ENCODE results near the gene THRB.

The THRB gene

GRCh38 chr3:24182756-24183155 is 311.9 kb downstream of the THRB start:
- no peak for DNase-seq (ENCODE audit: low read depth in 2 of 2)

- no peak for DNase-seq (ENCODE audit: low read depth in 2 of 2)
Observed at GRCh38 chr3:24181256-24181655, 313.4 kb downstream of the THRB start.

GRCh38 chr3:24180616-24181015 is 314.0 kb downstream of the THRB start:
- no peak for DNase-seq (ENCODE audit: low read depth in 2 of 2)

- DNase-seq (ENCODE audit: low read depth in 2 of 2): no peak
Observed at GRCh38 chr3:24177201-24177600, 317.4 kb downstream of the THRB start.

- DNase-seq (ENCODE audit: low read depth in 2 of 2): no peak
Observed at GRCh38 chr3:24174614-24175013, 320.0 kb downstream of the THRB start.

GRCh38 chr3:24168977-24169376 is 325.7 kb downstream of the THRB start:
- DNase-seq (ENCODE audit: low read depth in 2 of 2): no peak

GRCh38 chr3:24167429-24167828 is 327.2 kb downstream of the THRB start:
- no peak for DNase-seq (ENCODE audit: low read depth in 2 of 2)

- no peak for DNase-seq (ENCODE audit: low read depth in 2 of 2)
Observed at GRCh38 chr3:24166515-24166914, 328.1 kb downstream of the THRB start.

GRCh38 chr3:24165603-24165982 is 329.1 kb downstream of the THRB start:
- DNase-seq (ENCODE audit: low read depth in 2 of 2): no peak

- DNase-seq (ENCODE audit: low read depth in 2 of 2): no peak
Observed at GRCh38 chr3:24164967-24165602, 329.6 kb downstream of the THRB start.

GRCh38 chr3:24162929-24163328 is 331.7 kb downstream of the THRB start:
- no peak for DNase-seq (ENCODE audit: low read depth in 2 of 2)

- DNase-seq (ENCODE audit: low read depth in 2 of 2): no peak
Observed at GRCh38 chr3:24161841-24162240, 332.8 kb downstream of the THRB start.

GRCh38 chr3:24160424-24161095 is 334.1 kb downstream of the THRB start:
- no peak for DNase-seq (ENCODE audit: low read depth in 2 of 2)

GRCh38 chr3:24158761-24159454 is 335.7 kb downstream of the THRB start:
- no peak for DNase-seq (ENCODE audit: low read depth in 2 of 2)

- no peak for DNase-seq (ENCODE audit: low read depth in 2 of 2)
Observed at GRCh38 chr3:24157106-24157505, 337.5 kb downstream of the THRB start.

GRCh38 chr3:24156466-24156865 is 338.2 kb downstream of the THRB start:
- no peak for DNase-seq (ENCODE audit: low read depth in 2 of 2)

- DNase-seq (ENCODE audit: low read depth in 2 of 2): no peak
Observed at GRCh38 chr3:24155276-24155675, 339.4 kb downstream of the THRB start.

GRCh38 chr3:24154781-24155180 is 339.9 kb downstream of the THRB start:
- no peak for DNase-seq (ENCODE audit: low read depth in 2 of 2)

GRCh38 chr3:24154013-24154695 is 340.5 kb downstream of the THRB start:
- no peak for DNase-seq (ENCODE audit: low read depth in 2 of 2)

GRCh38 chr3:24151594-24151993 is 343.1 kb downstream of the THRB start:
- DNase-seq (ENCODE audit: low read depth in 2 of 2): no peak

GRCh38 chr3:24149032-24149431 is 345.6 kb downstream of the THRB start:
- DNase-seq (ENCODE audit: low read depth in 2 of 2): no peak

- DNase-seq (ENCODE audit: low read depth in 2 of 2): no peak
Observed at GRCh38 chr3:24145981-24146822, 348.4 kb downstream of the THRB start.

All from activated CD4-positive, alpha-beta T cell treated with anti-CD3 and anti-CD28 coated beads for 24 hours (primary cell).